ENCODE results near the gene APOC3. TPM values are rescaled to one million over a fixed set of nuclear protein-coding genes. Genes with fewer than 3 reads are reported as not detected.

The APOC3 gene
- total and polyA plus RNA-seq, 8 donors = 0.32 to 2.1 (median 0.62) TPM; not detected in 3

DNA sequence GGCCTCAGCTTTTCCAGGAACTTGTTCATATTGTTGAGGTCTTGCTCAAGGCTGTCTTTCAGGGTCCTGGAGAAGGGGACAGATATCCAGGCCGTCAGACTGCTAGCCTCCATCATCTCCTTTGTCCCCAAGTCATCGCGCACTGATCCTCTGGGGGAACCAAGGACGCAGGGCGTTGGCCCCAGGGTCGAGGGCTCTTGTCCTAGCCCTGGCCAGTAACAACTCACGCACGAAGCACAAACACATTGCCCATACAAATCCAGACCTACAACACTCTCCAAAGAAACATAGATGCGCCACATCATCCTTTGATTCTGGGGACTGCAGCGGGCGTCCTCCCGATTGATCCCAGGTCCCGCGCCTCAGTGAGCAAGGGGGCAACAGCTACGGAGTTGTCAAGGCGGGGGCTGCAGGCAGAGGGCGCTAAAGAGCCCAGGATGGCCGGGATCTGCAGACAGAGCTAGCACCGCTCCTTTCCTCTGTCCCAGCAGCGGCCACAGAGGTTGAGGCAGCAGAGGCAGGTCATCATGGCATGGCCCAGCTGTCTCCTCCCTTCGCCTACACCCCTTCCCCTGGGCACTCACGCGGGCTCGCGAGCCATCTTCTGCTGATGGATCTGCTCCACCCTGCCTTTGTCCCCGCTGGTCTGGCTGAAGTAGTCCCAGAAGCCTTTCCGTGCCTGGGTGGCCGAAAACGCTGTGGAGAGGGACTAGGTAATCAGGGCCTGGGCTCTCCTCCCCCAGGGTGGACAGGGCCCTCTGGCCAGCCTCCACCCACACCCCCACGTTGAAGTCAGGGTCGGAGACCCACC, 38.5 kb upstream of the APOC3 start:
- TF ChIP-seq, protein P1, sequence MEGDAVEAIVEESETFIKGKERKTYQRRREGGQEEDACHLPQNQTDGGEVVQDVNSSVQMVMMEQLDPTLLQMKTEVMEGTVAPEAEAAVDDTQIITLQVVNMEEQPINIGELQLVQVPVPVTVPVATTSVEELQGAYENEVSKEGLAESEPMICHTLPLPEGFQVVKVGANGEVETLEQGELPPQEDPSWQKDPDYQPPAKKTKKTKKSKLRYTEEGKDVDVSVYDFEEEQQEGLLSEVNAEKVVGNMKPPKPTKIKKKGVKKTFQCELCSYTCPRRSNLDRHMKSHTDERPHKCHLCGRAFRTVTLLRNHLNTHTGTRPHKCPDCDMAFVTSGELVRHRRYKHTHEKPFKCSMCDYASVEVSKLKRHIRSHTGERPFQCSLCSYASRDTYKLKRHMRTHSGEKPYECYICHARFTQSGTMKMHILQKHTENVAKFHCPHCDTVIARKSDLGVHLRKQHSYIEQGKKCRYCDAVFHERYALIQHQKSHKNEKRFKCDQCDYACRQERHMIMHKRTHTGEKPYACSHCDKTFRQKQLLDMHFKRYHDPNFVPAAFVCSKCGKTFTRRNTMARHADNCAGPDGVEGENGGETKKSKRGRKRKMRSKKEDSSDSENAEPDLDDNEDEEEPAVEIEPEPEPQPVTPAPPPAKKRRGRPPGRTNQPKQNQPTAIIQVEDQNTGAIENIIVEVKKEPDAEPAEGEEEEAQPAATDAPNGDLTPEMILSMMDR (IDR thresholded peaks at IDR 0.05) = peak; percentile 82 to 94
- ATAC-seq (peak; percentile 81), DNase-seq (peak; percentile 72 to 95 (median 80))
- H3K27ac ChIP-seq = no peak overlapping the region
- intact Hi-C loops (cut with DNase I) = no loop called here
- no peaks in the 10 kb centered on the region for H3K27me3 ChIP-seq
- no peak overlapping the region for H3K4me3 ChIP-seq
- peaks cover 0 to 3% of the 10 kb centered on the region in 2 donors for H3K36me3 ChIP-seq
- peaks cover 13 to 24% of the 10 kb centered on the region in 2 donors for H3K4me1 ChIP-seq
- H3K9me3 ChIP-seq = no peaks in the 10 kb centered on the region

DNA sequence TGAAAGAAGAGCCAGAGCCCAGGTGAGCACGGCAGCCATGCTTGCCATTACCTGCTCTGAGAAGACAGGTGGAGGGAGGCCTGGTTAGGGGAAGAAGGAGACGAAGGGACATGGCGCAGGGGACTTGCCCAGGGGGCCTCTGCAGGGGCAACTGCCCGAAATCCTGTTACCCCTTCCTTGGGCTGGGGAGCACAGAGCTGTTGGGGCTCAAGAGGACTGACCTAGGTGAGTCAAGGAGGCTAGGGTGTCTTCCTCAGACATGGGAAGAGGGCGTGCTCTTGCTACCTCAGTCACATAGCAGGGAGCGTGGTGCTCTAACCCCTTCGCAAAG, 37.9 kb upstream of the APOC3 start, which contains the start of gene APOA5:
TSS of gene APOA5 (minus strand) at position 67 of the 331 bp plus-strand sequence. CDS start at position 48, 19 bp downstream.
- Histone ChIP-seq H3K9me3 (no peaks in the 10 kb centered on the region), H3K4me3 (no peak within 1 kb of the TSS), H3K36me3 (no peaks in the 10 kb centered on the region), H3K27ac (no peak within 1 kb of the TSS), H3K4me1 (peaks cover 9 to 19% of the 10 kb centered on the region in 2 donors), H3K27me3 (no peaks in the 10 kb centered on the region)
- DNase-seq (no peak), ATAC-seq (no peak)
- intact Hi-C loops (cut with DNase I) = no loop called here
- TF ChIP-seq, protein P1 (IDR thresholded peaks at IDR 0.05) = no peak

DNA sequence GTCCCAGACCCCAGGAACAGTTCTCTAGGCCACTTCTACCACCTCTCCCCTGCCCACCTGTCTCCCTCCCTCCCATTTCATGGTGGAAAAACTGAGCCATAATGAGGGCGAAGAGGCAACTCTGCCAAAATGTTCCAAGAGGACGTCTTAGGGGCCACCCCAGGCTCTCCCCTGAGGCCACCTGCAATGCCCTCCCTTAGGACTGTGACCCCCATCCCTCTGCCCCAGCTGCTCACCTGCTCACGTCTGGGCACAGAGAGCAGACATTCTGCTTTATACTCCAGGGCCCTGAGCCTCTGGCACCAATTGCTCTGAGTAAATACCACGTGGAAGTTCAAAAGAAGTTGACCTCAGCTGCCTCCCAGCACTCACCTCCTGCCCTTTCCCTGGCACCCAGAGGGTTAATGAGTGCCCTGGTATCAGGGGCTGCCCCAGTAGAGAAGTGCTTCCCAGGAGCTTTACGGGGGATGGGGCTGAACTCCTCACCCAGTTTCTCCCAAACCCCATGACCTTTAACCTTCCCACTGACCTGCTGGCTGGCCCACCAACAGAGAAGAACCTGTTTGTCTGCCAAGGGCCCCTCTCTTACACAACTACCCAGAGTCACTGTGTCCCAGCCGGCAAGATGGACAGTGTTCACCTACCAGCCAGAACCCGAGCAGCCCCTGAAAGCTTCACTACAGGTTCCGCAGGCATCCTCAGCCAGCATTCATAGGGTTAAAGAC, 37.4 kb upstream of the APOC3 start:
- TF ChIP-seq, protein P1 (IDR thresholded peaks at IDR 0.05) = no peak
- Histone ChIP-seq H3K4me3 (no peak overlapping the region), H3K27me3 (no peaks in the 10 kb centered on the region), H3K36me3 (no peaks in the 10 kb centered on the region), H3K27ac (no peak overlapping the region), H3K9me3 (no peaks in the 10 kb centered on the region), H3K4me1 (peaks cover 6 to 13% of the 10 kb centered on the region in 2 donors)
- no peak for ATAC-seq
- intact Hi-C loops (cut with DNase I) = no loop called here
- DNase-seq = no peak

DNA sequence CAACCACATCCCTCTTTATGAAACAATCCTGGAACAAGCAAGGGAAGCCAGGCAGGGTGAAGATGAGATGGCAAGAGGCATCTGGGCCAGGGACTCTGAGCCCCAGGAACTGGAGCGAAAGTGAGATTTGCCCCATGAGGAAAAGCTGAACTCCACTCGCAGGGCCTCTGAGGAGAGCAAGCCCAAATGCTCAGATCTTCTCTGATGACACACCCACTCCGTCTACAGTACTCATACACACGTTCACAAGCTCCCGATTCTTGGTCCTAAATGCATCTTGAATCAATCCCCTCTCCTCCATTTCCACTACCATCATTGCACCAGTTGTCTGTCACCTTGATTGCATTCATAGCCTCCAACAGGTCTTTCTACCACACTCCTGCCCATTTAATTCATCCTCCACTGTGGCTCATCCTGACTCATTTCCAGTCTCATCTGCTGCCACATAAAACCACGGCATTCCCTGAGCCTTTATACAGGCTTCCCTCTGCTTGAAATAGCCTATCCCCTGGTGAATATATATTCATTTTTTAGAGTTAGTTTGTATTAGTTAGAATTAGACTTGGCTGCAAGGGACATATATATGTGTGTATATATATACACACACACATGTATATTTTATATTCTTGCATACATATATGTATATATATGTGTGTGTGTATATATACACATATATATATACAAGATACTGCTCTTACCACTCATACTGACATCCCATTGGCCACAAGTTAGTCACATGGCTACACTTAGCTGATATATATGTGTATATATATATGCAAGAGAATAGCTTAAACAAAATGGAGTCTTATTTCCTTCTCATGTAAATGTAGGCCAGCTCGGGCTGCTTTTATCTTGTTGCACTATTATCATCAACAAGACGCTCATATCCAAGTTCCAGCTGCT, 36.6 kb upstream of the APOC3 start:
- H3K27ac ChIP-seq = no peak overlapping the region
- no peak overlapping the region for H3K4me3 ChIP-seq
- H3K27me3 ChIP-seq = no peaks in the 10 kb centered on the region
- no peak for DNase-seq
- no peak for ATAC-seq
- peaks cover 6 to 12% of the 10 kb centered on the region in 2 donors for H3K4me1 ChIP-seq
- no peaks in the 10 kb centered on the region for H3K9me3 ChIP-seq
- intact Hi-C loops (cut with DNase I) = no loop called here
- TF ChIP-seq, protein P1 (IDR thresholded peaks at IDR 0.05) = no peak
- no peaks in the 10 kb centered on the region for H3K36me3 ChIP-seq

All from left lung (tissue), 10 donors.